ENCODE measurements around the gene COL4A2. TPM values are rescaled to one million over a fixed set of nuclear protein-coding genes. Genes with fewer than 3 reads are reported as not detected.

The COL4A2 gene
- total RNA-seq, 1 donor from 2014 or later = 1,556 TPM

DNA sequence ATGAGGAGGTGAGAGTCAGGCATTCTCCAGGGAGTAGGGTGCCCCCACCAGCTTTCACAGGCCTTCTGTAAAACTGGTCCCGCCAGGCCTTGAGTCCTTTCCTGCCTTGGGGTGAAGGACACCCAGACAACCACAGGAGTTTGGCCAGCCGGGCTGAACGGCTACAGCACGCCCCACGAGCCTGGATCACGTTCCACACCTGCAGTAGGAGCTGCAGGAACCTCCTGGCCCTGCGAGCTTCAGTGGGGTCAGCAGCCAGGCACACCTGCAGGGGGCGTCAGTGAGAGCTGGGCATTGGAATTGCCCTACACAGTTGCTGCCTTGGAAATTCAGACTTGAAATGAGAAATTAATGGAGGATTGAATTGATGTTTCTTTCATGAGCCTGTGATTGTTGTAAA, 45.7 kb downstream of the COL4A2 start:
- peak overlapping the region; percentile 64 for H3K27ac Mint-ChIP-seq (ENCODE audit: unreplicated experiment)
- H3K4me1 Mint-ChIP-seq (ENCODE audit: unreplicated experiment) = peaks cover 62% of the 10 kb centered on the region
- H3K36me3 Mint-ChIP-seq (ENCODE audit: low read depth, unreplicated experiment) = peaks cover 70% of the 10 kb centered on the region
- DNase-seq (ENCODE audit: low spot score) = peak; percentile 39
- peaks cover 14% of the 10 kb centered on the region for H3K27me3 Mint-ChIP-seq (ENCODE audit: unreplicated experiment)
- no peaks in the 10 kb centered on the region for H3K9me3 Mint-ChIP-seq (ENCODE audit: unreplicated experiment)
- TF ChIP-seq, protein P1, sequence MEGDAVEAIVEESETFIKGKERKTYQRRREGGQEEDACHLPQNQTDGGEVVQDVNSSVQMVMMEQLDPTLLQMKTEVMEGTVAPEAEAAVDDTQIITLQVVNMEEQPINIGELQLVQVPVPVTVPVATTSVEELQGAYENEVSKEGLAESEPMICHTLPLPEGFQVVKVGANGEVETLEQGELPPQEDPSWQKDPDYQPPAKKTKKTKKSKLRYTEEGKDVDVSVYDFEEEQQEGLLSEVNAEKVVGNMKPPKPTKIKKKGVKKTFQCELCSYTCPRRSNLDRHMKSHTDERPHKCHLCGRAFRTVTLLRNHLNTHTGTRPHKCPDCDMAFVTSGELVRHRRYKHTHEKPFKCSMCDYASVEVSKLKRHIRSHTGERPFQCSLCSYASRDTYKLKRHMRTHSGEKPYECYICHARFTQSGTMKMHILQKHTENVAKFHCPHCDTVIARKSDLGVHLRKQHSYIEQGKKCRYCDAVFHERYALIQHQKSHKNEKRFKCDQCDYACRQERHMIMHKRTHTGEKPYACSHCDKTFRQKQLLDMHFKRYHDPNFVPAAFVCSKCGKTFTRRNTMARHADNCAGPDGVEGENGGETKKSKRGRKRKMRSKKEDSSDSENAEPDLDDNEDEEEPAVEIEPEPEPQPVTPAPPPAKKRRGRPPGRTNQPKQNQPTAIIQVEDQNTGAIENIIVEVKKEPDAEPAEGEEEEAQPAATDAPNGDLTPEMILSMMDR (IDR thresholded peaks at IDR 0.05; ENCODE audit: unreplicated experiment) = peak; percentile 54
- no peak overlapping the region for H3K4me3 Mint-ChIP-seq (ENCODE audit: unreplicated experiment)

DNA sequence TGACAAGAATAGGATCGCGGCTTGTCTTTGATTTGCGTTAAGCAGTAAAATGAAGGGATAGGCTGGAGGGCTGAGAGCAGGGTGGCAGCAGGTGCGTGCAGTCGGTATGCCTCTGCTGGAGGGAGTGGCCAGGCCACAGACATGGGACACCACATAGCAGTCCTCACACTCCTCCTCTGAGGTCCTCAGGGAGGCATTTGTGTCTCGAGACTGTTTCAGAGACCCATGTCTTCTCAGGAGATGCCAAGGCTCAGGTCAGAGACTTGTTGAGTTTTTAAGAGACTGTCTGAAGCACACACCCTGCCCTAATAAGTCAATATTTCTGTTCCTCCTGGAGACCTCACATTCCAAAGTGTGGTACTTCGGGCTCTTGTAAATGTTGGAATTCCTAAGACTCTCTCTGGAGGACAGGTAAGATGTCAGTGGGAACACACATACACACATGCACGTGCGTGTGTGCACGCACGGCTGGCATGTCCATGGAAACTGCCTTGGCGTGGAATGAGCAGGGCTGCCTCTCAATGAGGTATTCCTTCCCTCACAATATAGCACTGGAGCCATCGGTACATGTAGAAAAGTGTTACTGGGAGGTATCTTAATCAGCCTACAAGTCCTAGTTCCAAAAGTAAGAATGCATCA, 46.4 kb downstream of the COL4A2 start:
- peaks cover 55% of the 10 kb centered on the region for H3K4me1 Mint-ChIP-seq (ENCODE audit: unreplicated experiment)
- no peaks in the 10 kb centered on the region for H3K9me3 Mint-ChIP-seq (ENCODE audit: unreplicated experiment)
- peak overlapping the region; percentile 64 for H3K27ac Mint-ChIP-seq (ENCODE audit: unreplicated experiment)
- peaks cover 14% of the 10 kb centered on the region for H3K27me3 Mint-ChIP-seq (ENCODE audit: unreplicated experiment)
- TF ChIP-seq, protein P1 (IDR thresholded peaks at IDR 0.05; ENCODE audit: unreplicated experiment) = no peak
- H3K4me3 Mint-ChIP-seq (ENCODE audit: unreplicated experiment) = no peak overlapping the region
- peaks cover 62% of the 10 kb centered on the region for H3K36me3 Mint-ChIP-seq (ENCODE audit: low read depth, unreplicated experiment)
- no peak for DNase-seq (ENCODE audit: low spot score)

DNA sequence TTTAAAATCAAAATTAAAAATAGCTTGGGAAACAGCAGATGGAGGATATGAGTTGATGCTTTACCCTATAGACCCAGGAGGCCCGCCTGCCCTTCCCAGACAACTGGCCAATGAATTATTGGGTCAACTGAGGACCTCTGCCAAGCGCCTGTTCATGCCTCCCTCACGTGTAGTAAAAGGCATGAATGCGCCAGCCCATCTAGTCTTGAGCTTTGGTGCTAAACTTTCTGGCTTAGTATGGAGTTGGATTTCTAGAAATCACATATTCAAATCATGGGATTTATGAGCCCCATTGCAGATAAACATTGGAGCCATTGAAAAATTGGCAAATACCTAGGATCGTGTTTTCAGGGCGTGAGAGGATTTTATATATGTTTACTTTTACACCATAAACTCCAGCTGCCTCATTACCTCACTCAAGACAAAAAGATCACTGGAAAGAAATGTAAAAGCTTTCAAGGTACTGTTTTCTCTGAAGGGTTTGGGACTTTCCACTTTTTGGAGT, 47.1 kb downstream of the COL4A2 start:
- H3K27me3 Mint-ChIP-seq (ENCODE audit: unreplicated experiment) = peaks cover 14% of the 10 kb centered on the region
- DNase-seq (ENCODE audit: low spot score) = no peak

DNA sequence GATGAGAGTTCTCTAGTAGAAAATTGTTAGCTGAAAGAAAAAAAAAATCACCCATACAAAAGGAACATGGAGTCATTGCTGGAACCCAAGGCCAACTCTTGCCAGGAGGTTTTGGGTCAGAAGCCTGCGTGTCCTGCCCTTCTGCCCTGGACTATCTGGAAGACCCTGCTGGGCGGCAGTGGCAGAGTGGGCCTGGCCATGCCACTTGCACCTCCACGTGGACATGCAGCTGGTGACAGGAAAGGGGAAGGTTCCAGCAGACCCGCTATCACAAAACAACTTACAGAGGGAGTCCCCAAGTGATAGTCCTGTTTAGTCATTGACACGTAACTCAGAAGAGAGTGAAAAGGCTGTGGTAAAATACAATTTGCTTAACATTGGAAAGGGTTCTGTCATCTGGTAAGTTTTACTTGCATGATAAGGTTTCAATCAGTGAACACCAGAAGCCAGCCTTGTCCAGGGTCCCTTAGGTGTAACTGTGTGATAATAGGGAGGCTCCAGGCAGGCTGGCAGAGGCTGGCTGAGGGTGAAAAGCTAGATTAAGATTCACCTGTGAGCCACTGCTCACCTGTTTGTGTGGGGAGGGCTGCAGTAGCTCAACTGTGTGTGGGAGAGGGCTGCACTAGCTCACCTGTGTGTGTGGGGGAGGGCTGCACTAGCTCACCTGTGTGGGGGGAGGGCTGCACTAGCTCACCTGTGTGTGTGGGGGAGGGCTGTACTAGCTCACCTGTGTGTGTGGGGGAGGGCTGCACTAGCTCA, 47.8 kb downstream of the COL4A2 start:
- TF ChIP-seq, protein P1 (IDR thresholded peaks at IDR 0.05; ENCODE audit: unreplicated experiment) = no peak
- no peak for DNase-seq (ENCODE audit: low spot score)
- H3K27ac Mint-ChIP-seq (ENCODE audit: unreplicated experiment) = peak overlapping the region; percentile 64
- H3K27me3 Mint-ChIP-seq (ENCODE audit: unreplicated experiment) = peaks cover 14% of the 10 kb centered on the region
- H3K36me3 Mint-ChIP-seq (ENCODE audit: low read depth, unreplicated experiment) = peaks cover 67% of the 10 kb centered on the region
- H3K4me3 Mint-ChIP-seq (ENCODE audit: unreplicated experiment) = peak overlapping the region; percentile 24
- no peaks in the 10 kb centered on the region for H3K9me3 Mint-ChIP-seq (ENCODE audit: unreplicated experiment)
- peaks cover 51% of the 10 kb centered on the region for H3K4me1 Mint-ChIP-seq (ENCODE audit: unreplicated experiment)

More for the DNA sequence above, 47.1 kb downstream of the COL4A2 start:
- no peaks in the 10 kb centered on the region for H3K9me3 Mint-ChIP-seq (ENCODE audit: unreplicated experiment)
- H3K36me3 Mint-ChIP-seq (ENCODE audit: low read depth, unreplicated experiment) = peaks cover 62% of the 10 kb centered on the region
- H3K27ac Mint-ChIP-seq (ENCODE audit: unreplicated experiment) = no peak overlapping the region
- no peak overlapping the region for H3K4me3 Mint-ChIP-seq (ENCODE audit: unreplicated experiment)
- TF ChIP-seq, protein P1 (IDR thresholded peaks at IDR 0.05; ENCODE audit: unreplicated experiment) = no peak
- peaks cover 51% of the 10 kb centered on the region for H3K4me1 Mint-ChIP-seq (ENCODE audit: unreplicated experiment)

DNA sequence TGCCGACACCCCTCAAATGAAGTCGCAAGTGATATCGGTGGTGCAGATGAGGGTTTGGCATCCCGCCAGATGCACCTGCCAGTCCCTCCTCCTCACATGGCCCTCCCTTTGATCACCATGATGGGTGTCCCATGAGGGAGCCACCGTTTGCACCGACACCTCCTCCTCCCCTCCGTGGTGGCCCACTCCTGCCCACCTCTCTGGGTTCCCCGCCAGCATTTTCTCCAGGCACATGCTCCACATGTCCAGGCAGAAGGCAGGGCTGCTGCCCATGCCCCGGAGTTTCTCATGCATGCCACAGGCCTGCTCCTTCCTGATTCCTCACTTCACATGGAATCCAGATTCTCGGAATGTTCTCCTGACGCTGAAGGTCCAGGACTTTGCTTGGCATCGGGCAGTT, 49.3 kb downstream of the COL4A2 start:
- H3K9me3 Mint-ChIP-seq (ENCODE audit: unreplicated experiment) = no peaks in the 10 kb centered on the region

More for the DNA sequence above, 49.3 kb downstream of the COL4A2 start:
- Mint-ChIP-seq H3K27me3 (ENCODE audit: unreplicated experiment) (peaks cover 15% of the 10 kb centered on the region), H3K27ac (ENCODE audit: unreplicated experiment) (no peak overlapping the region), H3K4me1 (ENCODE audit: unreplicated experiment) (peaks cover 40% of the 10 kb centered on the region), H3K4me3 (ENCODE audit: unreplicated experiment) (peak overlapping the region; percentile 51), H3K36me3 (ENCODE audit: low read depth, unreplicated experiment) (peaks cover 62% of the 10 kb centered on the region)
- TF ChIP-seq, protein P1 (IDR thresholded peaks at IDR 0.05; ENCODE audit: unreplicated experiment) = no peak
- no peak for DNase-seq (ENCODE audit: low spot score)
